Activated T-cell treated with anti-CD3 and anti-CD28 coated beads, Interleukin-2, amount 50 U/mL, for 72 hours (primary cell): Measurements from ENCODE around the gene RTRAF. TPM values are rescaled to one million over a fixed set of nuclear protein-coding genes. Genes with fewer than 3 reads are reported as not detected.

Experiments
- ATAC-seq, 2 donors: fragments of 150-1000 bp; cut with Tn5 transposase; replicated peaks in 1 of 2; 2 replicates each; pipeline ENCODE4 v1.10.0; 2021; ENCODE audit warnings: moderate library complexity in 2 of 2, mild to moderate bottlenecking in 1 of 2
- DNase-seq, 2 donors: peaks; one replicate each; pipeline ENCODE4 v3.0.0; 2021 to 2022; ENCODE audit warnings: mixed read lengths in 1 of 2
- H3K27ac Mint-ChIP-seq: one replicate; pipeline ENCODE4 v1.8.0; 2022; ENCODE audit warnings: mild to moderate bottlenecking, moderate library complexity, mixed read lengths
- H3K27me3 Mint-ChIP-seq: one replicate; pipeline ENCODE4 v1.8.0; 2022; ENCODE audit warnings: low read depth, mixed read lengths
- H3K36me3 Mint-ChIP-seq, 2 donors: one replicate each; pipeline ENCODE4 v1.8.0; 2022; ENCODE audit warnings: mixed read lengths in 2 of 2, mild to moderate bottlenecking in 1 of 2; ENCODE audit not compliant: insufficient read depth in 2 of 2
- H3K4me1 Mint-ChIP-seq: one replicate; pipeline ENCODE4 v1.8.0; 2022; ENCODE audit warnings: low read depth, mixed read lengths
- H3K4me3 Mint-ChIP-seq, 2 donors: one replicate each; pipeline ENCODE4 v1.8.0; 2022; ENCODE audit warnings: mild to moderate bottlenecking in 2 of 2, mixed read lengths in 2 of 2, moderate library complexity in 2 of 2
- H3K9me3 Mint-ChIP-seq, 2 donors: one replicate each; pipeline ENCODE4 v1.8.0; 2022; ENCODE audit warnings: mixed read lengths in 2 of 2
- total RNA-seq, 2 donors: library from RNA; stranded (reverse); gene quantifications; one replicate each; pipeline ENCODE4 v1.2.3, GENCODE V29; 2022

The RTRAF gene
- total RNA-seq, 2 donors from 2014 or later: 191 to 207 TPM

DNA sequence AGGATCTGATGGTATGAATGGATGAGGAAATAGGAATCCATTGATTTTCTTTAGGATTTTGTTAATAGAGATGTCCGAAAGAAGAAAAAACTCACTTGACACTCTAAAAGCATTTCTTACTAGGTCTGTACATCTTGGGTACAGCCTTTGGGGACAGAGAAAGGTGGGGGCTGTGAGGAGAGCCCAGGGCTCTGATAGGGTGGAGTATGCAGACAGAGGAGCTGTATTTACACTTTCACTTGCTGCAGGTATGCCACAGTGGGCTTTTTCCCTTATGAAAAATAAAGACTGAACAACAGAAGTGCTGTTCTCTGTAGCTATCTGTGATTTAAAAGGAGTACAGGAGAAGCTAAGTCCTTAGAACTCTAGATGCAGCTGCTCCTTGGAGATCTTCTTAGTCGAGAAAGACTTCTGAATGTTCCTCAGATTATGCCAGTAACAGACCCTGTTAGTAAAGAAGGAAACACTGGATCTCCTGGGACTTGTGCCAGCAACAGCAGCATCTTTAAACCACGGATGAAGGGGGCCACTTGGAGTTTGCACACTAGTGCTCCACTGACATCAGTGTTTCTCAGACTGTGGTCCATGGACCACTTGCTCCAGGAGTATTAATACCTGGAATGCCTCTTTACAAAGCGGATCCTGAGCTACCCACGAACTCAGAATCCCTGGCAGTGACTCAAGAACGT is 19.4 kb upstream of the RTRAF start:
- peak overlapping the region; percentile 26 for H3K27ac Mint-ChIP-seq
- no peak overlapping the region for H3K4me3 Mint-ChIP-seq
- no peaks in the 10 kb centered on the region for H3K4me1 Mint-ChIP-seq
- H3K36me3 Mint-ChIP-seq: peaks cover 0 to 2% of the 10 kb centered on the region in 2 donors
- H3K9me3 Mint-ChIP-seq: no peaks in the 10 kb centered on the region
- no peaks in the 10 kb centered on the region for H3K27me3 Mint-ChIP-seq
- DNase-seq (no peak), ATAC-seq (no peak)

GRCh38 chr14:51972566-51972965 is 16.8 kb upstream of the RTRAF start:
- H3K27me3 Mint-ChIP-seq: no peaks in the 10 kb centered on the region
- DNase-seq (no peak), ATAC-seq (no peak)
- no peaks in the 10 kb centered on the region for H3K9me3 Mint-ChIP-seq
- peaks cover 0 to 2% of the 10 kb centered on the region in 2 donors for H3K36me3 Mint-ChIP-seq
- H3K4me3 Mint-ChIP-seq: no peak overlapping the region
- H3K27ac Mint-ChIP-seq: no peak overlapping the region
- no peaks in the 10 kb centered on the region for H3K4me1 Mint-ChIP-seq

GRCh38 chr14:51977075-51977474 is 12.3 kb upstream of the RTRAF start:
- DNase-seq: no peak
- no peaks in the 10 kb centered on the region for H3K9me3 Mint-ChIP-seq
- H3K36me3 Mint-ChIP-seq: no peaks in the 10 kb centered on the region

DNA sequence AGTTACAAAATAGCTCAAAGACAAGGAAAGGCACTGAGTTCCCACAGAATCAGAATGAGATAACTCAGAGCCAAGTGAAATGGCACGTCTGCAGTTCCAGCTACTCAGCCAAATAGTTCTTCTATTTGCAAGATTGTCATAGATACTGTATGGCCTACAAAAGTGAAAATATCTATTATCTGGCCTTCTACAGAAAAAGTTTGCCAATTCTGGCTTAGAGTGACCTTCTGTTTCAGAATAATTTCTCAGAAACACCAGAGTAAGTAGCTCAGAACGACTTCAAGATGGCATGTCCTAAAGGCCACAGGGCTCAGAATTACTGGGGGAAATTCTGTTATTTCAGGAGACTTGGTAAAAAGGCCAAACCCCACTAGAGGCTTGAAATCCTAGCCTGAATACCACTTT is 10.7 kb upstream of the RTRAF start:
- Mint-ChIP-seq H3K9me3 (no peaks in the 10 kb centered on the region), H3K36me3 (no peaks in the 10 kb centered on the region), H3K4me3 (no peak overlapping the region), H3K27ac (no peak overlapping the region), H3K4me1 (peaks cover 21% of the 10 kb centered on the region), H3K27me3 (no peaks in the 10 kb centered on the region)
- ATAC-seq (no peak), DNase-seq (no peak)

More at GRCh38 chr14:51977075-51977474, 12.3 kb upstream of the RTRAF start:
- H3K27ac Mint-ChIP-seq: peak overlapping the region; percentile 53
- H3K4me1 Mint-ChIP-seq: peaks cover 21% of the 10 kb centered on the region
- no peak for ATAC-seq
- no peak overlapping the region for H3K4me3 Mint-ChIP-seq
- H3K27me3 Mint-ChIP-seq: no peaks in the 10 kb centered on the region

GRCh38 chr14:51979088-51979709 is 10.1 kb upstream of the RTRAF start:
- ATAC-seq (peak; percentile 50 to 55), DNase-seq (peak; percentile 79 to 85)
- Mint-ChIP-seq H3K4me3 (no peak overlapping the region), H3K4me1 (peaks cover 21% of the 10 kb centered on the region), H3K27me3 (no peaks in the 10 kb centered on the region), H3K9me3 (no peaks in the 10 kb centered on the region), H3K27ac (no peak overlapping the region), H3K36me3 (no peaks in the 10 kb centered on the region)

- peaks cover 21% of the 10 kb centered on the region for H3K4me1 Mint-ChIP-seq
- no peaks in the 10 kb centered on the region for H3K27me3 Mint-ChIP-seq
- H3K36me3 Mint-ChIP-seq: no peaks in the 10 kb centered on the region
- no peak overlapping the region for H3K4me3 Mint-ChIP-seq
- no peak overlapping the region for H3K27ac Mint-ChIP-seq
- ATAC-seq (peak; percentile 76 to 79), DNase-seq (peak; percentile 11 to 16)
- H3K9me3 Mint-ChIP-seq: no peaks in the 10 kb centered on the region
Measured at GRCh38 chr14:51981218-51981854, 8.0 kb upstream of the RTRAF start.

DNA sequence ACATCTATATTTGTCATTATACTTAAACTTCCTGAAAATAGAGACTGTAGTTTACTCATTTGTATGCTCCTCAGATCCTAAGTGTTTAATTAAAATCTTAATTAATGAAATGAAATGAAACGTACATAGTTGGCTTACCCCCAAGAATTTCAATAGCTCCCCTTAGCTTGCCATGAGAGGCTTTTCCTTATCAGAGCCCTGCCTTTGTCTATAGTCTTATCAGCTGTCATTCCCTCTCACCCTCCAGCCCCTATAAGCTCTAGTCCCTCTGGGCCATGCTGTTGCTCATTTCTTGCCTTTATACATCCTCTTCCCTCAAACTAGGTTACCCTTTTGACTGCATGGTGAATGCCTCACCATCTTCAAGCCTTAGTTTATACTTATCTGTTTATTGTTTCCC is 1.1 kb upstream of the RTRAF start:
- DNase-seq: no peak
- no peaks in the 10 kb centered on the region for H3K27me3 Mint-ChIP-seq
- no peak for ATAC-seq
- H3K27ac Mint-ChIP-seq: peak overlapping the region; percentile 84
- peaks cover 3 to 9% of the 10 kb centered on the region in 2 donors for H3K36me3 Mint-ChIP-seq
- H3K4me1 Mint-ChIP-seq: peaks cover 40% of the 10 kb centered on the region
- no peaks in the 10 kb centered on the region for H3K9me3 Mint-ChIP-seq
- peak overlapping the region; percentile 95 to 98 for H3K4me3 Mint-ChIP-seq

- H3K4me3 Mint-ChIP-seq: peak overlapping the region; percentile 95 to 98
- no peaks in the 10 kb centered on the region for H3K27me3 Mint-ChIP-seq
- H3K9me3 Mint-ChIP-seq: no peaks in the 10 kb centered on the region
- DNase-seq (no peak), ATAC-seq (no peak)
- peaks cover 8 to 15% of the 10 kb centered on the region in 2 donors for H3K36me3 Mint-ChIP-seq
- peaks cover 54% of the 10 kb centered on the region for H3K4me1 Mint-ChIP-seq
- peak overlapping the region; percentile 91 for H3K27ac Mint-ChIP-seq
Measured at GRCh38 chr14:51990488-51990887, 1.1 kb downstream of the RTRAF start.

- H3K27me3 Mint-ChIP-seq: no peaks in the 10 kb centered on the region
- no peaks in the 10 kb centered on the region for H3K9me3 Mint-ChIP-seq
- H3K4me1 Mint-ChIP-seq: peaks cover 59% of the 10 kb centered on the region
- H3K36me3 Mint-ChIP-seq: peaks cover 10 to 22% of the 10 kb centered on the region in 2 donors
- peak overlapping the region; percentile 2 to 25 for H3K4me3 Mint-ChIP-seq
- ATAC-seq (no peak), DNase-seq (no peak)
- H3K27ac Mint-ChIP-seq: no peak overlapping the region
Measured at GRCh38 chr14:51993285-51993920, 4.1 kb downstream of the RTRAF start.

DNA sequence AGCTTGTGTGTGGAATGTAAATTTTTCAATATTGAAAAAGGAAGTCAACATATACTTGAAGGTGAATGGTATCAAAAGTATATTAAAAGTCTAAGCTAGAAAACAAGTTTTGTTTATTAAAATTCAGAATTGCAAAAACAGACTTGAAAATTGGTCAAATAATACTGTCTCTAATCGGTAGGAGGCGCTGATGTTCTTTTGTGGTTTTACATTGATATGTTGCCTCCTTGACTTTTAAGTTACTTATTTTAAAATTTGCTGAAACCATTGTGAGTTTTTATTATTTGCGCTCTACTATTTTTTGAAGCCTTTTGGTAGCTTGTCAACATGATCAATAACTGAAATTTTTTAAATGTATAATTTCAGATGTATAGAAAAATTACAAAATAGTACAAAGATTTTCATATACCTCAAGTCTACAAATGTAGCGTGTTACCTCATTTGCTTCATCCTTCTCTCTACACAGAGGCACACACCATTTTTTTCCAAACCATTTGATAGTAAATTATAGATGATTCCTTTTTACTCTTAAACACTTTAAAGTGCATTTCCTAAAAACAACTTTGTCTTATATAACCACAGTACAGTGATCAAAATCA is 6.9 kb downstream of the RTRAF start:
- no peaks in the 10 kb centered on the region for H3K27me3 Mint-ChIP-seq
- H3K36me3 Mint-ChIP-seq: peaks cover 6 to 25% of the 10 kb centered on the region in 2 donors
- peak overlapping the region; percentile 60 for H3K27ac Mint-ChIP-seq
- no peaks in the 10 kb centered on the region for H3K9me3 Mint-ChIP-seq
- ATAC-seq: no peak
- no peak overlapping the region for H3K4me3 Mint-ChIP-seq
- H3K4me1 Mint-ChIP-seq: peaks cover 44% of the 10 kb centered on the region
- no peak for DNase-seq

DNA sequence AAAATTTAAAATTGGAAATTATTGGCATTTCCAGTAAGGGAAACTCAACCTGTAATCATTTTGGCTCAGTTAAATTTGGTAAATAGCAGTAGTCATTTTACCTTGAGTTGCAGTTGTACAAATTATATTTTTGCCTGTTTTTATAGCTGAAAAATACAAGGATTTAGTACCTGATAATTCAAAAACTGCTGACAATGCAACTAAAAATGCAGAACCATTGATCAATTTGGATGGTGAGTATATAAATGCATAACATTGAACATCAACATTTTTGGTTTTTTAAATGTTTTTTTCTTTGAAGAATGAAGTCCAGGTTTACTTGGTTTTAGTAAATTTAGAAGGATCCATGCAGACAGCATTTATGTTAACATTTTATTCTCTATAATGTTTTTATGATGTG is 9.0 kb downstream of the RTRAF start:
- DNase-seq: no peak
- no peak overlapping the region for H3K27ac Mint-ChIP-seq
- H3K9me3 Mint-ChIP-seq: no peaks in the 10 kb centered on the region
- no peak overlapping the region for H3K4me3 Mint-ChIP-seq
- peaks cover 6 to 26% of the 10 kb centered on the region in 2 donors for H3K36me3 Mint-ChIP-seq
- ATAC-seq: no peak
- H3K27me3 Mint-ChIP-seq: no peaks in the 10 kb centered on the region
- peaks cover 25% of the 10 kb centered on the region for H3K4me1 Mint-ChIP-seq

- H3K36me3 Mint-ChIP-seq: peaks cover 6 to 28% of the 10 kb centered on the region in 2 donors
- H3K27ac Mint-ChIP-seq: no peak overlapping the region
- no peak overlapping the region for H3K4me3 Mint-ChIP-seq
- DNase-seq: no peak
- peaks cover 18% of the 10 kb centered on the region for H3K4me1 Mint-ChIP-seq
- H3K27me3 Mint-ChIP-seq: no peaks in the 10 kb centered on the region
- no peaks in the 10 kb centered on the region for H3K9me3 Mint-ChIP-seq
- ATAC-seq: no peak
Measured at GRCh38 chr14:51999084-51999483, 9.7 kb downstream of the RTRAF start.
